Endothelial cell of umbilical vein (primary cell): ENCODE results near the gene FOXO6. TPM values are rescaled to one million over a fixed set of nuclear protein-coding genes. Genes with fewer than 3 reads are reported as not detected.

Experiments used
- BruUV-seq: library from RNA; stranded (reverse); fragments of 400-500 nt; replicated peaks from 2 replicates; lab custom pipeline; 2021; lab: Mats Ljungman, UMichigan
- CTCF ChIA-PET: fragments of 300-600, 350-600 bp; sonication (Branson Sonifier 250); formaldehyde crosslinking; loops from one replicate; lab custom pipeline; 2021; ENCODE audit warnings: antibody characterized with exemption, inconsistent platforms; lab: Charles Lee
- POLR2A ChIA-PET: fragments of 300-600, 350-600 bp; sonication (Branson Sonifier 250); formaldehyde crosslinking; loops from one replicate; lab custom pipeline; 2021; ENCODE audit warnings: antibody characterized with exemption, inconsistent platforms; lab: Charles Lee
- DNase-seq: peaks from one replicate; pipeline ENCODE4 v3.0.0-alpha.2; 2011; ENCODE audit warnings: low read depth, low spot score
- FAIRE-seq: peaks from 2 replicates; lab custom pipeline; 2011; peaks lifted over from hg19 to GRCh38; lab: Jason Lieb, UNC
- H2AFZ ChIP-seq: 2 replicates; pipeline ENCODE4 v1.6.0; 2012; ENCODE audit warnings: low read depth, low read length, control low read depth, inconsistent platforms
- H3K27ac ChIP-seq: 2 replicates; pipeline ENCODE4 v1.5.1; 2011; ENCODE audit warnings: low read depth, mild to moderate bottlenecking, control low read depth, low read length, moderate library complexity; ENCODE audit not compliant: insufficient read depth
- H3K27me3 ChIP-seq, 2 experiments: 2 replicates each; pipeline versions ENCODE4 v1.6.0 to v1.6.1; 2011; ENCODE audit warnings: low read length in 2 of 2, mixed read lengths in 1 of 2; ENCODE audit not compliant: control insufficient read depth in 2 of 2, insufficient read depth in 2 of 2
- H3K36me3 ChIP-seq, 2 experiments: 2 replicates in 1 of 2; 3 replicates in 1 of 2; pipeline ENCODE4 v1.5.1; 2011; ENCODE audit warnings: low read length in 2 of 2, mild to moderate bottlenecking in 1 of 2, moderate library complexity in 1 of 2; ENCODE audit not compliant: control insufficient read depth in 2 of 2, insufficient read depth in 2 of 2; ENCODE audit errors: extremely low read depth in 1 of 2
- H3K4me1 ChIP-seq: 3 replicates; pipeline ENCODE4 v1.5.1; 2011; ENCODE audit warnings: mild to moderate bottlenecking, low read length; ENCODE audit not compliant: control insufficient read depth, insufficient read depth; ENCODE audit errors: extremely low read depth
- H3K4me2 ChIP-seq: 2 replicates; pipeline ENCODE4 v1.6.1; 2011; ENCODE audit warnings: low read length, control low read depth, mixed read lengths; ENCODE audit not compliant: insufficient read depth
- H3K4me3 ChIP-seq, 3 experiments: fragments of 200-600 bp in 1 of 3; sonication (generic), shearing (Covaris generic) in 1 of 3; replicated peaks in 1 of 3; 2 replicates each; pipeline ENCODE4 v1.5.1; 2011 to 2016; ENCODE audit warnings: control low read depth in 3 of 3, low read length in 3 of 3, mild to moderate bottlenecking in 2 of 3, inconsistent platforms in 1 of 3, low read depth in 1 of 3, moderate library complexity in 1 of 3; ENCODE audit not compliant: insufficient read depth in 1 of 3
- H3K79me2 ChIP-seq: 2 replicates; pipeline ENCODE4 v1.6.0; 2012; ENCODE audit warnings: low read length, inconsistent platforms; ENCODE audit not compliant: control insufficient read depth, insufficient read depth
- H3K9ac ChIP-seq: replicated peaks from 2 replicates; pipeline ENCODE3; 2011; ENCODE audit warnings: low read length, control low read depth; ENCODE audit not compliant: insufficient read depth; ENCODE audit errors: extremely low read depth
- H3K9me1 ChIP-seq: replicated peaks from 3 replicates; pipeline ENCODE4 v1.6.0; 2011; ENCODE audit warnings: mild to moderate bottlenecking, low read length; ENCODE audit not compliant: control insufficient read depth, insufficient read depth; ENCODE audit errors: extremely low read depth
- H3K9me3 ChIP-seq: replicated peaks from 2 replicates; pipeline ENCODE4 v1.5.1; 2012; ENCODE audit warnings: low read length, inconsistent platforms; ENCODE audit not compliant: control insufficient read depth, insufficient read depth
- H4K20me1 ChIP-seq: replicated peaks from 2 replicates; pipeline ENCODE3; 2011; ENCODE audit warnings: mild to moderate bottlenecking, low read length; ENCODE audit not compliant: control insufficient read depth, insufficient read depth; ENCODE audit errors: extremely low read depth
- CTCF ChIP-seq, 2 donors: IDR thresholded peaks; 1 replicate in 1 of 2; 2 replicates in 1 of 2; pipeline ENCODE4 v1.5.1; 2011; ENCODE audit warnings: low read length in 2 of 2, mild to moderate bottlenecking in 2 of 2, moderate library complexity in 2 of 2, control low read depth in 1 of 2, inconsistent platforms in 1 of 2, low read depth in 1 of 2; ENCODE audit not compliant: insufficient read depth in 1 of 2; ENCODE audit errors: extremely low read depth in 1 of 2
- EZH2 ChIP-seq: IDR thresholded peaks from 2 replicates; pipeline ENCODE4 v1.6.1; 2012; ENCODE audit warnings: borderline replicate concordance, low read depth, mild to moderate bottlenecking, moderate library complexity, low read length, inconsistent platforms; ENCODE audit not compliant: severe bottlenecking
- FOS ChIP-seq: IDR thresholded peaks from 2 replicates; pipeline ENCODE4 v1.6.1; 2011; ENCODE audit warnings: mild to moderate bottlenecking, low read length, moderate library complexity, borderline replicate concordance; ENCODE audit not compliant: insufficient read depth
- GATA2 ChIP-seq: IDR thresholded peaks from 2 replicates; pipeline ENCODE4 v1.7.0; 2011; ENCODE audit warnings: low read depth, mild to moderate bottlenecking, moderate library complexity, mixed read lengths, low read length; ENCODE audit not compliant: insufficient read length, insufficient read depth
- JUN ChIP-seq: IDR thresholded peaks from 2 replicates; pipeline ENCODE4 v1.6.1; 2011; ENCODE audit warnings: borderline replicate concordance, low read depth; ENCODE audit not compliant: insufficient read length, insufficient read depth
- MAX ChIP-seq: IDR thresholded peaks from 2 replicates; pipeline ENCODE4 v1.6.1; 2011; ENCODE audit not compliant: insufficient read depth, insufficient read length
- MYC ChIP-seq: IDR thresholded peaks from one replicate; pipeline ENCODE4 v1.6.1; 2011; ENCODE audit warnings: mild to moderate bottlenecking, low read depth, low read length
- POLR2A ChIP-seq: IDR thresholded peaks from 2 replicates; pipeline ENCODE4 v1.6.1; 2012; ENCODE audit warnings: low read depth, mild to moderate bottlenecking, control low read depth, low read length
- POLR2AphosphoS5 ChIP-seq: IDR thresholded peaks from 2 replicates; pipeline ENCODE4 v1.6.1; 2012; ENCODE audit warnings: low read depth, mild to moderate bottlenecking, control low read depth, low read length, moderate library complexity; ENCODE audit not compliant: insufficient read depth
- dilution Hi-C: fragments of 300-500 bp; cut with MboI; formaldehyde crosslinking; loops from one replicate; pipeline ENCODE4 v1.15.0; 2019; ENCODE audit warnings: low sequenced_read_pairs; ENCODE audit not compliant: extremely low pct_ligation_motif_present
- intact Hi-C: fragments of 100-400 bp; cut with micrococcal nuclease; formaldehyde crosslinking; loops from one replicate; pipeline ENCODE4 v1.10.0; 2022
- polyA plus RNA-seq, 4 experiments: library from polyadenylated mRNA; depleted of rRNA in 3 of 4; stranded (reverse) in 3 of 4; unstranded in 1 of 4; fragments of >200 nt; gene quantifications; 2 replicates each; pipeline versions ENCODE4 v1.2.1 to v1.2.3, GENCODE V29; 2011 to 2012; ENCODE audit warnings: missing spikeins in 1 of 4
- total RNA-seq: library from RNA; stranded (reverse); gene quantifications from 2 replicates; pipeline ENCODE4 v1.2.3, GENCODE V29; 2021

The FOXO6 gene
- total and polyA plus RNA-seq, 2 donors (not counting 3 experiments of a cell fraction or from before 2014, with no cell fraction given): 0.04 to 0.38 TPM

GRCh38 chr1:41425369-41425768, 64.1 kb downstream of the FOXO6 start:
- POLR2A ChIA-PET: no interaction called here
- CTCF ChIA-PET: no interaction called here
- Histone ChIP-seq H3K36me3 (no peaks in the 10 kb centered on the region), H3K4me1 (peaks cover 12% of the 10 kb centered on the region), H4K20me1 (no peaks in the 10 kb centered on the region), H3K4me3 (no peak overlapping the region), H2AFZ (no peak overlapping the region), H3K27me3 (no peaks in the 10 kb centered on the region), H3K9me3 (no peaks in the 10 kb centered on the region), H3K9ac (no peak overlapping the region), H3K4me2 (no peak overlapping the region), H3K9me1 (no peaks in the 10 kb centered on the region), H3K79me2 (no peaks in the 10 kb centered on the region), H3K27ac (no peak overlapping the region)
- TF ChIP-seq FOS: no peak
- no peak for TF ChIP-seq MYC
- TF ChIP-seq CTCF (IDR thresholded peaks at IDR 0.05; ENCODE audit: extremely low read depth in 1 of 2, insufficient read depth in 1 of 2, low read depth in 1 of 2, low read length in 2 of 2): no peak
- TF ChIP-seq POLR2A: no peak
- no peak for TF ChIP-seq MAX
- no peak for TF ChIP-seq POLR2AphosphoS5
- no peak for TF ChIP-seq JUN
- TF ChIP-seq EZH2: no peak
- TF ChIP-seq GATA2: no peak
- no peak for DNase-seq
- no TSS peak for BruUV-seq
- intact Hi-C loops: no loop called here
- dilution Hi-C loops: no loop called here
- FAIRE-seq: no peak
